Measurements from ENCODE around the gene CCNT1.
"Not testable (repeated sequence)": the region's sequence is repeated elsewhere in the genome, so short reads cannot be mapped to it uniquely, and the experiment has no call there.

CCNT1 gene

GRCh38 chr12:48716493-48717251 is at the start of gene CCNT1:
Gene CCNT1, minus strand, starts transcription at chr12:48716707. Its CDS starts 32 bp downstream, at chr12:48716675.
- DNase-seq = peak; percentile 98

- DNase-seq = no peak
These were observed 49.3 kb upstream of the CCNT1 start for GRCh38 chr12:48765753-48766162.

- no peak for DNase-seq
These were observed 48.0 kb upstream of the CCNT1 start for GRCh38 chr12:48764521-48764920.

GRCh38 chr12:48758737-48759136 is 42.2 kb upstream of the CCNT1 start:
- DNase-seq = no peak

DNA sequence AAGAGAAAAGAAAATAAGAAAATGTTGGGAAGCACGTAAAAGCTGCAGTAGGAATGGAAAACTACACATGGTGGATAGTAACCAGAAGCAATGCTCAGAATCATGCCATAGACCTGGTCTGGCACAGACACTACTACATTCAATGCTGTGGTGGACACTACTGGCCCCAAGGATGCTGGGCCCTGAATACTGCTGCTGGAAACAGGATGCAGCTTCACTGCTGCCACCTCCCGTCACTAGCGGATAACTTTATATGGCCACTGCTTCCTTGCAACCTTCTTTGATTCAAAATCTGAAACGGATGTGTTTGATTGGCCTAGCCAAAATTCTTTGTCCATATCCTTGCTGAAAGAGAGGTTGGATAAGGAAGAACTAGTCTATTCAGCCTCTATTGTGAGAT is 41.7 kb upstream of the CCNT1 start:
- no peak for DNase-seq

DNA sequence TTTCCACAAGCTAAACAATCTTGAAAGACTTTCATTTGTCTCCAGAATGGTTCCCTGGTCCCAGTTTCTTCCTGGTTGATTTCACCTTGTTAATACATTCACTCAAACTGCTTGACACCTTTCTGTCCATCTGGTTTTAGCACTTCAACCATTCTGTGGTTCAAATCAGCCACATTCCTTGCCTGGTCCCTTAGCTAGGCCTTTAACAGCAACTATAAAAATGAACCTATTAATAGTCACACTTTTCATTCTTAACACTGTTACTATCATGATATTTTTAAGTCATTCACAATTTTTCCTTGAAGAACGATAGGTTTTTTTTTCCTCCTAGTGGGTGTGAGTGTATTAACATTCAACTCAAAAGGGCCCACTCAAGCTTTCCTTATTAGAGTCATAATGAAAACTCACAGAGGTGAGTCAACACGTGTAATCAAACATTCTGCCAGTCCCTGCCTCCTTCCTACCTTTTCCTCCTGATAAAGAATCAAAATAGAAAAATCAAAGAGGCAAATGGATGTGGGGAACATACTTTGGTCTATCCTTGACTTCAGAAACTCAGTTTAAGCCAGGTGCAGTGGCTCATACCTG is 34.4 kb upstream of the CCNT1 start:
- DNase-seq = no peak

- no peak for DNase-seq
These were observed 33.7 kb upstream of the CCNT1 start for GRCh38 chr12:48750215-48750614.

DNA sequence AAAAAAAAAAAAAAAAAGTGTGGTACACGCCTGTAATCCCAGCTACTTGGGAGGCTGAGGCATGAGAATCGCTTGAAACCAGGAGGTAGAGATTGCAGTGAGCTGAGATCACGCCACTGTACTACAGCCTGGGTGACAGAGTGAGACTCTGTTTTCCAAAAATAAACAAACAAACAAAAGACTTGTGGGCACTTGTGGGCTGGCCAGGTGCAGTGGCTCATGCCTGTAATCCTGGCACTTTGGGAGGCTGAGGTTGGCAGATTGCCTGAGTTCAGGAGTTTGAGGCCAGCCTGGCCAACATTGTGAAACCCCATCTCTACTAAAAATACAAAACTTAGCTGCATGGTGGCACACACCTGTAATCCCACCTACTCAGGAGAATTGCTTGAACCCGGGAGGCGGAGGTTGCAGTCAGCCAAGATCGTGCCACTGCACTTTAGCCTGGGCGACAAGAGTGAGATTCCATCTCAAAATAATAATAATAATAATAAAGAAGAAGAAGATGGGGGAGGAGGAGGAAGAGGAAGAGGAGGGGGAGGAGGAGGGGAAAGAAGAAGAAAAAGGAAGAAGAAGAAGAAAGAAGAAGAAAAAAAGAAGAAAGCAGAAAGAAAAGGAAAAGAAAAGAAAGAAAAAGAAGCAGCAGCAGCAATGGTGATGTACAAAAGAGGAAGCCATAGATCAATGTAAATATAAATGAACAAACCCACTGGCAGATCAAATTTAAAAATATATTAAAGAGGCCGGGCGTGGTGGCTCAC is 27.9 kb upstream of the CCNT1 start:
- no peak for DNase-seq

GRCh38 chr12:48739618-48740269 is 23.2 kb upstream of the CCNT1 start:
- DNase-seq = no peak

DNA sequence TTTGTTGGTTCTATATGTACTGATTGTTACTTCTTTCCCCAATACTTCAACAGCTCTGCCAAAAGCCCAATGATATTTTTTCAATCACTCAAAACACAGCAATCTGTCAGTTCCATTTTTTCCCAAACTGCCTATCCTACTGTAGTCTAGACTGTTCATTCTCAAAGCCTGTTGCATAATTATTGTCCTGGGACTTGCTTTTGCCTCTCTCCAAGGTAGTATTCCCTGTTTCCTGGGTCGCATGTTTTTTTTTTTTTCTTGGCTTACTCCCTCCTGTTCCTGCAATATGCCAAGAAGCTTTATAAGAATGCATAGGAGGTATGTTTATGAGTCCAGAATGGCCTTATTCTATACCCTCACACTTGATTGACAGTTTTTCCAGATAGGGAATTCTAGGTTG is 19.9 kb upstream of the CCNT1 start:
- no peak for DNase-seq

DNA sequence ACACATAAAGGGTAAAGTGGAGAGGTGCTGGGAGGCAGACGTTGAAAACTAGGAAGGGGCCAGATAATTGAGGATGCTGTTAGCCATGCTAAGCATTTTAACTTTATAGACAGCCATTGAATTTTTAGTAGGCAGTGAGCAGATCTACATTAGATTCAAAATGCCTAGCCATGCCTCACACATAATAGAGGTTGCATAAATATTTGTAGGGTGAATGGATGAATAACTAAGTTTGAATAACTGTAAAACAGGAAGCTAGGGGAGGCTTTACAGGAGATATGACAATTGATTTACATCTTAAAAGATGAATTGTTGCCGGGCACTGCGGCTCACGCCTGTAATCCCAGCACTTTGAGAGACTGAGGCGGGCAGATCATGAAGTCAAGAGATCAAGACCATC is 12.3 kb upstream of the CCNT1 start:
- DNase-seq = no peak

DNA sequence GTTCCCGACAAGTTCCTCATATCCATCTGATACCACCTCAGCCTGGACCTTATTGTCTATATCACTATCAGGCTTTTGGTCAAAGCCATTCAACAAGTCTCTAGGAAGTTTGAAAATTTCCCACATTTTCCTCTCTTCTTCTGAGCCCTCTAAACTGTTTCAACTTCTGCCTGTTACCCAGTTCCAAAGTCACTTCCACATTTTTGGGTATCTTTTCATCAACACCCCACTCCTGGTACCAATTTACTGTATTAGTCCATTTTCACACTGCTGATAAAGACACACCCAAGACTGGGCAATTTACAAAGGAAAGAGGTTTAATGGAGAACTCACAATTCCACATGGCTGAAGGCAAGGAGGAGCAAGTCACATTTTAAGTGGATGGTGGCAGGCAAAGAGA is 4.2 kb upstream of the CCNT1 start:
- DNase-seq = not testable (repeated sequence)

DNA sequence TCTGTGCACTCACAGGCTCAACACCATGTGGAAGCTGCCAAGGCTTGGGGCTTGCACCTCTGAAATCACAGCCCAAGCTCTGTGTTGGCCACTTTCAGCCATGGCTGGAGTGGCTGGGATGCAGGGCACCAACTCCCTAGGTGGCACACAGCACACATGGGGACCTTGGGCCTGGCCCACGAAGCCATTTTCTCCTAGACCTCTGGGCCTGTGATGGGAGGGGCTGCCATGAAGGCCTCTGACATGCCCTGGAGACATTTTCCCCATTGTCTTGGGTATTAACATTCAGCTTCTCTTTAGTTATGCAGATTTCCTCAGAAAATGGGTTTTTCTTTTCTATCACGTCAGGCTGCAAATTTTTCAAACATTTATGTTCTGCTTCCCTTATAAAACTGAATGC is 3.7 kb upstream of the CCNT1 start:
- not testable (repeated sequence) for DNase-seq

GRCh38 chr12:48719002-48719401 is 2.5 kb upstream of the CCNT1 start:
- DNase-seq = not testable (repeated sequence)

GRCh38 chr12:48717252-48717695 is 767 bp upstream of the CCNT1 start:
- DNase-seq = no peak

DNA sequence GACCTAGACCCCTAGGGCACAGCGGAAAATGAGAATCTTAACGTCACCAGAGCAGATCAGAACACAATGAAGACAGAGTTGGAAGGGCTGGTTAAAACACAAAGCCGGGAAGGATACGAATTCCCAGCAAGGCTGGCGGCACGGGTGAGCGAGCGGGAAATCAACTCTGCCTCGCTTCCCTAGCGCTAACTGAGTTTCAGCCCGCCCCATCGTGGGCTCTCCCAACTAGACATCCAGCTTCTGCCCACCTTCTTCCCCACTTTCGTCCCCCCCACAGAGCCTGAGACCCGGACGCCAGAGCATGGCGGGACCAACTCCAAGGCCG is 377 bp downstream of the CCNT1 start:
- DNase-seq = no peak

DNA sequence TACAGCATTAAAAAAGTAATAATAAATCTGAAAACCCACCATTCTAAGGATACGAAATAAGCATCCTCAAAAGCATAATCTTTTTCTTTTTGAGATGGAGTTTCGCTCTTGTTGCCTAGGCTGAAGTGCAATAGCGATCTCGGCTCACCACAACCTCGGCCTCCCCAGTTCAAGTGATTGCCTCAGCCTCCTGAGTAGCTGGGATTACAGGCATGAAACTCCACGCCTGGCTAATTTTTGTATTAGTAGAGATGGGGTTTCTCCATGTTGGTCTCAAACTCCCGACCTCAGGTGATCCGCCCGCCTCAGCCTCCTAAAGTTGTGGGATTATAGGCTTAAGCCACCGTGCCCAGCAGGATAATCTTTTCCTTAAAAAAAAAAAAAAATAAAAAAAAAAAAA is 4.3 kb downstream of the CCNT1 start:
- no peak for DNase-seq

DNA sequence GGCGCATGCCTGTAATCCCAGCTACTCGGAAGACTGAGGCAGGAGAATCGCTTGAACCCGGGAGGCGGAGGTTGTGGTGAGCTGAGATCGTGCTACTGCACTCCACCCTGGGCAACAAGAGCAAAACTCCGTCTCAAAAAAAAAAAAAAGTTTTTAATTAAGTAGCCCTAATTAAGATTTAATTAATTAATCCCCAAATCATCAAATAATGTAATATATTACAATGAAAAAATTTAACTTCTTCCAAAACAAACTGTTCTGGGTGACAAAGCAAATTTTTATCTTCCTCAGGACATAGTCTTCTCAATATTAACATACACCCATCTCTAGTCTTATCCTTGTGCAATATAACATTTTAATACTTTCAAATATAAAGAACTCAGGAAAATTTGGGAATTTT is 17.7 kb downstream of the CCNT1 start:
- DNase-seq = not testable (repeated sequence)

GRCh38 chr12:48696626-48697025 is 19.9 kb downstream of the CCNT1 start:
- DNase-seq = no peak

DNA sequence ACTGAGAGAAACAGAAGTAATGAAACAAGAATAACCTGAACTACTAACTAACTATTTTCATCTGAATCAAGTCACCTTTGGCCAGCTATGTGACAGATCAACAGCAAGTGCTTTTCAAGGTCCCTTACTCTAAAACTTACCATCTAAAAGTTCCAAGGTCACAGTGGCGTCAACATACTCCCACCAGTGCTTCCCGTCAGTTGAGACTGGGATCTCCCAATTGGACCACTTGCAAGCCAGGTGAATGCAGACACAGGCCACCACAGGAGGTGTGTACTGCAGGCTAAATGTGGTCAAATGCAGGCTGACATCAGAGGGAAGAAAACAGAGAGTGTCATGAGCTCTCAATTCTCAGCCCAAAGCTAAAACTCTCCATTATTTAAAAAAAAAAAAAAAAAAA is 20.6 kb downstream of the CCNT1 start:
- DNase-seq = no peak

DNA sequence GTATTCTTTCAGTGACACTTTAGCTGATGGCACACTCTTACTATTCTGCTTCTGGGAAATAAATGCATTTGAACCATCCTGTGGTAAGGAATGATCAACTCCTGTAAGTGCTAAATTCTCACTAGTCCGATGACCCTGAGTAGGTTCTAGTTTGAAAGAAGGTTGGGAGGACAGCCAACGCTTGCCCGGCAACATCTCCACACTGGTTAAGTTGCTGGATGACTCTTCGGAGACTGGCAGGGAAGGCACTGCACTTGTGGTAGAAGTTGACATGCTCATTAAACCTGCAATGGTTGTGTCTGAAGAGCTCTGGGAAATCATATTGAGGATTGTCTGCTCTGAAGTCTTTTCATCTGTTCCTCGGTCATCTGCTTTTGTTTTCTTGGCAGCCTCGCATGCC is 22.5 kb downstream of the CCNT1 start:
- DNase-seq = no peak

GRCh38 chr12:48693572-48693971 is 22.9 kb downstream of the CCNT1 start:
- no peak for DNase-seq

GRCh38 chr12:48691826-48692487 is 24.6 kb downstream of the CCNT1 start:
- no peak for DNase-seq
